ENCODE data around the gene PITPNC1. TPM values are rescaled to one million over a fixed set of nuclear protein-coding genes. Genes with fewer than 3 reads are reported as not detected.

Gene PITPNC1
- total and polyA plus RNA-seq, 2 donors (not counting 1 experiment from before 2014, with no cell fraction given) = 4.7 to 26.1 TPM

GRCh38 chr17:67718325-67718941, 341.4 kb downstream of the PITPNC1 start:
- peak overlapping the region; percentile 96 for H2AFZ ChIP-seq (ENCODE audit: insufficient read depth, low read depth, low read length, poor library complexity, severe bottlenecking)
- H4K20me1 ChIP-seq (ENCODE audit: control insufficient read depth, insufficient read depth, low read length, poor library complexity, severe bottlenecking) = no peaks in the 10 kb centered on the region
- Mint-ChIP-seq H3K9me3 (ENCODE audit: insufficient read depth) (no peaks in the 10 kb centered on the region), H3K4me3 (peak overlapping the region; percentile 98), H3K27ac (peak overlapping the region; percentile 97), H3K27me3 (no peaks in the 10 kb centered on the region), H3K4me1 (peaks cover 20% of the 10 kb centered on the region)
- CTCF ChIA-PET = interaction anchor here (0.7 to 2.5 kb wide), 5 partner anchors 36 to 343 kb away, joined by 3 to 11 read pairs (median 3); no protein-coding TSS in a partner anchor
- TF ChIP-seq EZH2 (IDR thresholded peaks at IDR 0.05; ENCODE audit: borderline replicate concordance, insufficient read depth, low read depth, low read length, poor library complexity, severe bottlenecking) (no peak), CTCF (IDR thresholded peaks at IDR 0.05) (no peak)
- H3K36me3 ChIP-seq (replicated peaks in 1 of 2; ENCODE audit: control extremely low read depth in 1 of 2, control insufficient read depth in 1 of 2, extremely low read depth in 1 of 2, insufficient read depth in 2 of 2, low read length in 1 of 2) = peaks cover 0 to 30% of the 10 kb centered on the region in 2 experiments
- peaks cover 32% of the 10 kb centered on the region for H3K79me2 ChIP-seq (ENCODE audit: control insufficient read depth, insufficient read depth, low read length)
- intact Hi-C loops (cut with micrococcal nuclease) = loop anchor here (5.0 to 10.0 kb wide), 2 partner anchors 344 to 519 kb away; partner anchors contain the start of gene PITPNC1
- 0% methylated on average over 8 of the region's 16 CpGs for WGBS (ENCODE audit: insufficient coverage)
- H3K9me3 ChIP-seq (ENCODE audit: control extremely low read depth in 1 of 3, control insufficient read depth in 2 of 3, insufficient read depth in 1 of 3, low read length in 2 of 3) = peaks cover 0 to 3% (median 0%) of the 10 kb centered on the region in 3 donors
- peak overlapping the region; percentile 98 for H3K9ac ChIP-seq (ENCODE audit: low read length)
- DNase-seq (no peak), ATAC-seq (ENCODE audit: low read depth) (no peak)
- peaks cover 18 to 21% of the 10 kb centered on the region in 2 donors for H3K4me1 ChIP-seq (ENCODE audit: control insufficient read depth in 2 of 2, insufficient read depth in 2 of 2, low read length in 2 of 2)
- H3K4me3 ChIP-seq (ENCODE audit: control extremely low read depth in 1 of 5, extremely low read depth in 1 of 5, insufficient read depth in 1 of 5, low read depth in 2 of 5, low read length in 4 of 5) = peak overlapping the region; percentile 70 to 97 (median 91)
- peak overlapping the region; percentile 75 to 97 for H3K27ac ChIP-seq (ENCODE audit: low read length in 2 of 2)
- peak overlapping the region; percentile 89 for H3K4me2 ChIP-seq (replicated peaks; ENCODE audit: low read depth, low read length, poor library complexity, severe bottlenecking)
- H3K27me3 ChIP-seq (replicated peaks in 1 of 4; ENCODE audit: control extremely low read depth in 1 of 4, control insufficient read depth in 3 of 4, insufficient read depth in 4 of 4, low read length in 3 of 4) = no peaks in the 10 kb centered on the region
- POLR2A ChIA-PET = interaction anchor here (0.5 to 1.6 kb wide), 5 partner anchors 107 to 739 kb away, joined by 3 to 7 read pairs (median 4); partner anchors contain the start of genes BPTF and WIPI1

DNA sequence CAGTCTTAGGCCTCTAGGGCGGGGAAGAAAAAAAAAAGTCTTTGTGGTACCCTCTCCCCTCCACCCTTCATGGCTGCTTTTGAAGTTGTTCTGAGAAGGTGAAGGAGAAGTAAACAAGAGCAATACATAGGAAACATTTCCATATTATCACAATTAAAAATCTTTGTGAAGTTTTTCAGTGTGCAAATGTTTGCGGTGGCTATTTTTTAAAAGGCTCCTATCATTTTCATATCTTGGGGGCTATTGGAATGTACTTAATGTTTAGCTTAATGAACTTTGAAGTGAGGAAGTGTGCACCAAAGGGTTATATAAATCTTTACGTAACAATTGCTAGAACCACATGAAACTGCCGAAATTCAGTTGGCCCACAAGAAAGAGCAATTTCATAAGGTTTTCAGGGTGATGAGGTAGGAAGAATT, 348.3 kb downstream of the PITPNC1 start:
- CTCF ChIA-PET = no interaction called here
- no peak overlapping the region for H3K27ac Mint-ChIP-seq

More for the DNA sequence above, 348.3 kb downstream of the PITPNC1 start:
- intact Hi-C loops (cut with micrococcal nuclease) = no loop called here
- H3K4me1 ChIP-seq (ENCODE audit: control insufficient read depth in 2 of 2, insufficient read depth in 2 of 2, low read length in 2 of 2) = no peaks in the 10 kb centered on the region
- no peaks in the 10 kb centered on the region for H3K9me3 Mint-ChIP-seq (ENCODE audit: insufficient read depth)
- no CpG with 5 or more reads among the region's 4 CpGs for whole genome bisulfite sequencing (ENCODE audit: insufficient coverage)
- POLR2A ChIA-PET = no interaction called here
- peaks cover 0 to 4% (median 0%) of the 10 kb centered on the region in 3 donors for H3K9me3 ChIP-seq (ENCODE audit: control extremely low read depth in 1 of 3, control insufficient read depth in 2 of 3, insufficient read depth in 1 of 3, low read length in 2 of 3)
- H3K27me3 Mint-ChIP-seq = no peaks in the 10 kb centered on the region
- DNase-seq (no peak), ATAC-seq (ENCODE audit: low read depth) (no peak)
- H3K4me3 ChIP-seq (ENCODE audit: control extremely low read depth in 1 of 5, extremely low read depth in 1 of 5, insufficient read depth in 1 of 5, low read depth in 2 of 5, low read length in 4 of 5) = no peak overlapping the region
- H3K4me1 Mint-ChIP-seq = no peaks in the 10 kb centered on the region
- peaks cover 36% of the 10 kb centered on the region for H3K79me2 ChIP-seq (ENCODE audit: control insufficient read depth, insufficient read depth, low read length)
- H3K9ac ChIP-seq (ENCODE audit: low read length) = no peak overlapping the region
- no peak overlapping the region for H2AFZ ChIP-seq (ENCODE audit: insufficient read depth, low read depth, low read length, poor library complexity, severe bottlenecking)
- TF ChIP-seq CTCF (IDR thresholded peaks at IDR 0.05) = no peak
- TF ChIP-seq EZH2 (IDR thresholded peaks at IDR 0.05; ENCODE audit: borderline replicate concordance, insufficient read depth, low read depth, low read length, poor library complexity, severe bottlenecking) = no peak
- no peak overlapping the region for H3K27ac ChIP-seq (ENCODE audit: low read length in 2 of 2)
- H3K4me2 ChIP-seq (replicated peaks; ENCODE audit: low read depth, low read length, poor library complexity, severe bottlenecking) = no peak overlapping the region
- no peaks in the 10 kb centered on the region for H4K20me1 ChIP-seq (ENCODE audit: control insufficient read depth, insufficient read depth, low read length, poor library complexity, severe bottlenecking)
- H3K36me3 ChIP-seq (replicated peaks in 1 of 2; ENCODE audit: control extremely low read depth in 1 of 2, control insufficient read depth in 1 of 2, extremely low read depth in 1 of 2, insufficient read depth in 2 of 2, low read length in 1 of 2) = peaks cover 9 to 83% of the 10 kb centered on the region in 2 experiments
- no peak overlapping the region for H3K4me3 Mint-ChIP-seq
- no peaks in the 10 kb centered on the region for H3K27me3 ChIP-seq (replicated peaks in 1 of 4; ENCODE audit: control extremely low read depth in 1 of 4, control insufficient read depth in 3 of 4, insufficient read depth in 4 of 4, low read length in 3 of 4)
